HEK293 (cell line): ENCODE data around the gene ADIG.
A peak's percentile ranks its signal among the peaks of the same experiment; 100 is the strongest.

Experiments
- CTCF ChIA-PET: fragments of 350-600 bp; formaldehyde crosslinking; extraction: SDS; loops from one replicate; lab custom pipeline; 2021; ENCODE audit warnings: antibody characterized with exemption; lab: Yijun Ruan, JAX
- POLR2A ChIA-PET: fragments of 300-600 bp; formaldehyde crosslinking; extraction: SDS; loops from one replicate; lab custom pipeline; 2020; ENCODE audit warnings: antibody characterized with exemption, inconsistent platforms; lab: Yijun Ruan, JAX
- H3K27ac ChIP-seq: fragments of 200-500 bp; sonication (Bioruptor generic); 2 replicates; pipeline ENCODE4 v1.5.1; 2014; ENCODE audit warnings: low read depth, low read length, control low read depth, inconsistent platforms; ENCODE audit errors: extremely low read depth
- H3K36me3 ChIP-seq, 2 experiments: fragments of 200-500 bp in 1 of 2; sonication (Bioruptor generic) in 1 of 2; 1 replicate in 1 of 2; 2 replicates in 1 of 2; pipeline ENCODE4 v1.5.1; 2014 to 2017; ENCODE audit warnings: inconsistent platforms in 2 of 2, low read length in 2 of 2; ENCODE audit not compliant: control insufficient read depth in 2 of 2, insufficient read depth in 1 of 2
- H3K4me1 ChIP-seq: fragments of 200-500 bp; sonication (Bioruptor generic); 2 replicates; pipeline ENCODE4 v1.5.1; 2014; ENCODE audit warnings: mild to moderate bottlenecking, low read length, inconsistent platforms; ENCODE audit not compliant: control insufficient read depth, insufficient read depth
- H3K4me3 ChIP-seq: 2 replicates; pipeline ENCODE4 v1.5.1; 2011; ENCODE audit warnings: low read depth, mild to moderate bottlenecking, control low read depth, low read length, moderate library complexity
- H3K9me3 ChIP-seq: fragments of 200-500 bp; sonication (Bioruptor generic); 2 replicates; pipeline ENCODE4 v1.5.1; 2014; ENCODE audit warnings: low read depth, low read length, inconsistent platforms; ENCODE audit not compliant: control insufficient read depth, insufficient read depth
- FEZF1 ChIP-seq: fragments of 450-650 bp; formaldehyde crosslinking; IDR thresholded peaks from 2 replicates; pipeline ENCODE4 v1.5.1; 2016; ENCODE audit warnings: missing biosample characterization, missing genetic modification characterization
- GFI1B ChIP-seq: fragments of 450-650 bp; formaldehyde crosslinking; IDR thresholded peaks from 2 replicates; pipeline ENCODE4 v1.5.1; 2016; ENCODE audit warnings: missing biosample characterization, missing genetic modification characterization
- GLIS1 ChIP-seq: fragments of 450-650 bp; formaldehyde crosslinking; IDR thresholded peaks from 2 replicates; pipeline ENCODE4 v1.5.1; 2016; ENCODE audit warnings: missing biosample characterization, missing genetic modification characterization
- HOXA7 ChIP-seq: sonication (generic); formaldehyde crosslinking; IDR thresholded peaks from 2 replicates; pipeline ENCODE4 v1.8.1; 2022; ENCODE audit warnings: missing genetic modification reagents, borderline replicate concordance
- IKZF3 ChIP-seq: fragments of 450-650 bp; IDR thresholded peaks from 2 replicates; pipeline ENCODE4 v1.5.0; 2018; ENCODE audit warnings: missing biosample characterization, mild to moderate bottlenecking, missing genetic modification characterization, moderate library complexity
- MEIS1 ChIP-seq: sonication (generic); formaldehyde crosslinking; IDR thresholded peaks from 2 replicates; pipeline ENCODE4 v1.8.1; 2022; ENCODE audit warnings: missing genetic modification reagents, mild to moderate bottlenecking, borderline replicate concordance
- YY1 ChIP-seq: fragments of 450-650 bp; formaldehyde crosslinking; IDR thresholded peaks from 2 replicates; pipeline ENCODE4 v1.5.1; 2018; ENCODE audit warnings: missing biosample characterization, missing genetic modification characterization
- ZBTB8A ChIP-seq: fragments of 450-650 bp; formaldehyde crosslinking; IDR thresholded peaks from 2 replicates; pipeline ENCODE4 v1.5.1; 2016; ENCODE audit warnings: missing biosample characterization, missing genetic modification characterization
- ZFP3 ChIP-seq: fragments of 450-650 bp; formaldehyde crosslinking; IDR thresholded peaks from 2 replicates; pipeline ENCODE4 v1.5.1; 2016; ENCODE audit warnings: low read depth, missing biosample characterization, missing genetic modification characterization
- ZFP69B ChIP-seq: fragments of 450-650 bp; formaldehyde crosslinking; IDR thresholded peaks from 2 replicates; pipeline ENCODE4 v1.5.1; 2016; ENCODE audit warnings: missing biosample characterization, missing genetic modification characterization
- ZIC2 ChIP-seq: fragments of 450-650 bp; formaldehyde crosslinking; IDR thresholded peaks from 2 replicates; pipeline ENCODE4 v1.5.1; 2016; ENCODE audit warnings: missing biosample characterization, missing genetic modification characterization
- ZNF112 ChIP-seq: fragments of 450-650 bp; formaldehyde crosslinking; IDR thresholded peaks from 2 replicates; pipeline ENCODE4 v1.5.0; 2017; ENCODE audit warnings: missing biosample characterization, missing genetic modification characterization
- ZNF114 ChIP-seq: fragments of 450-650 bp; formaldehyde crosslinking; IDR thresholded peaks from 2 replicates; pipeline ENCODE4 v1.5.0; 2017; ENCODE audit warnings: missing biosample characterization, missing genetic modification characterization
- ZNF140 ChIP-seq: fragments of 450-650 bp; formaldehyde crosslinking; IDR thresholded peaks from 2 replicates; pipeline ENCODE4 v1.5.1; 2016; ENCODE audit warnings: missing biosample characterization, missing genetic modification characterization
- ZNF146 ChIP-seq: fragments of 450-650 bp; formaldehyde crosslinking; IDR thresholded peaks from 2 replicates; pipeline ENCODE4 v1.5.1; 2016; ENCODE audit warnings: missing biosample characterization, missing genetic modification characterization
- ZNF202 ChIP-seq: fragments of 450-650 bp; formaldehyde crosslinking; IDR thresholded peaks from 2 replicates; pipeline ENCODE4 v1.5.1; 2016; ENCODE audit warnings: missing biosample characterization, missing genetic modification characterization, borderline replicate concordance
- ZNF23 ChIP-seq: fragments of 450-650 bp; formaldehyde crosslinking; IDR thresholded peaks from 2 replicates; pipeline ENCODE4 v1.5.1; 2016; ENCODE audit warnings: missing biosample characterization, missing genetic modification characterization, borderline replicate concordance
- ZNF239 ChIP-seq: fragments of 450-650 bp; formaldehyde crosslinking; IDR thresholded peaks from 2 replicates; pipeline ENCODE4 v1.5.1; 2016; ENCODE audit warnings: missing biosample characterization, missing genetic modification characterization
- ZNF292 ChIP-seq: fragments of 450-650 bp; formaldehyde crosslinking; IDR thresholded peaks from 2 replicates; pipeline ENCODE4 v1.5.1; 2016; ENCODE audit warnings: low read depth, missing biosample characterization, missing genetic modification characterization, borderline replicate concordance
- ZNF324 ChIP-seq: fragments of 450-650 bp; formaldehyde crosslinking; IDR thresholded peaks from 2 replicates; pipeline ENCODE4 v1.5.1; 2016; ENCODE audit warnings: missing biosample characterization, missing genetic modification characterization
- ZNF366 ChIP-seq: fragments of 450-650 bp; formaldehyde crosslinking; conservative IDR thresholded peaks from 2 replicates; pipeline ENCODE4 v1.5.1; 2016; ENCODE audit warnings: missing biosample characterization, missing genetic modification characterization
- ZNF501 ChIP-seq: fragments of 450-650 bp; formaldehyde crosslinking; IDR thresholded peaks from 2 replicates; pipeline ENCODE4 v1.5.1; 2016; ENCODE audit warnings: missing biosample characterization, missing genetic modification characterization
- ZNF529 ChIP-seq: fragments of 450-650 bp; formaldehyde crosslinking; IDR thresholded peaks from 2 replicates; pipeline ENCODE4 v1.5.1; 2017; ENCODE audit warnings: missing genetic modification characterization, missing biosample characterization; ENCODE audit not compliant: insufficient replicate concordance
- ZNF530 ChIP-seq: fragments of 450-650 bp; formaldehyde crosslinking; IDR thresholded peaks from 2 replicates; pipeline ENCODE4 v1.5.1; 2016; ENCODE audit warnings: low read depth, missing biosample characterization, missing genetic modification characterization
- ZNF600 ChIP-seq: fragments of 450-650 bp; formaldehyde crosslinking; IDR thresholded peaks from 2 replicates; pipeline ENCODE4 v1.5.1; 2016; ENCODE audit warnings: missing biosample characterization, missing genetic modification characterization
- ZNF629 ChIP-seq: fragments of 450-650 bp; formaldehyde crosslinking; IDR thresholded peaks from 2 replicates; pipeline ENCODE4 v1.5.1; 2017; ENCODE audit warnings: missing biosample characterization, missing genetic modification characterization
- ZNF660 ChIP-seq: fragments of 450-650 bp; IDR thresholded peaks from 2 replicates; pipeline ENCODE4 v1.5.1; 2018; ENCODE audit warnings: missing biosample characterization, mild to moderate bottlenecking, missing genetic modification characterization
- ZNF843 ChIP-seq: fragments of 450-650 bp; formaldehyde crosslinking; IDR thresholded peaks from 2 replicates; pipeline ENCODE4 v1.5.1; 2016; ENCODE audit warnings: missing biosample characterization, missing genetic modification characterization
- TF ChIP-seq, protein P1 (sequence below): fragments of 450-650 bp; formaldehyde crosslinking; IDR thresholded peaks from 2 replicates; pipeline ENCODE4 v1.5.1; 2016; ENCODE audit warnings: missing biosample characterization, missing genetic modification characterization, low read depth
- TF ChIP-seq, protein P2 (sequence below): fragments of 450-650 bp; formaldehyde crosslinking; IDR thresholded peaks from 2 replicates; pipeline ENCODE4 v1.5.1; 2017; ENCODE audit warnings: missing biosample characterization, mild to moderate bottlenecking, missing genetic modification characterization, moderate library complexity
- TF ChIP-seq, protein P3 (sequence below): fragments of 450-650 bp; formaldehyde crosslinking; IDR thresholded peaks from 2 replicates; pipeline ENCODE4 v1.5.1; 2016; ENCODE audit warnings: missing biosample characterization, missing genetic modification characterization

Gene ADIG

DNA sequence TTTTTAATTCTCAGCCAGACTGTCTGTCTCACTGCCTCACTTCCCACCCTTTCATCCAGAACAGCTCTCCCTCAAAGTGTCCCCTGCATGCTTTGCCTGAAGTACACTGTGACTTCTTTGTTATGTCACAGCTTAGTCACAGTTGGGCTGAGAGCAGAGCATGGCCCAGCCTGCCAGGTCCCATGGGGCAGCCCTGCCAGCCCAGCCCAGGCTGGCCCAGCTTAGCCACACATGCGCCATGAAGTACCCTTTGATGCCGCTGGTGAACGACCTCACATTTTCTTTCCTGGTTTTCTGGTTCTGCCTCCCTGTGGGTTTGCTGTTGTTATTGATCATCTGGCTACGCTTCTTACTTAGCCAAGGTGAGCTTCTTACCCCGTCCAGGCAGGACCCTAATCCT lies at the start of gene ADIG:
Gene ADIG (plus strand): TSS at position 185 of the 400 bp plus-strand sequence. CDS start 54 bp downstream, at position 239.
- POLR2A ChIA-PET = no interaction called here

DNA sequence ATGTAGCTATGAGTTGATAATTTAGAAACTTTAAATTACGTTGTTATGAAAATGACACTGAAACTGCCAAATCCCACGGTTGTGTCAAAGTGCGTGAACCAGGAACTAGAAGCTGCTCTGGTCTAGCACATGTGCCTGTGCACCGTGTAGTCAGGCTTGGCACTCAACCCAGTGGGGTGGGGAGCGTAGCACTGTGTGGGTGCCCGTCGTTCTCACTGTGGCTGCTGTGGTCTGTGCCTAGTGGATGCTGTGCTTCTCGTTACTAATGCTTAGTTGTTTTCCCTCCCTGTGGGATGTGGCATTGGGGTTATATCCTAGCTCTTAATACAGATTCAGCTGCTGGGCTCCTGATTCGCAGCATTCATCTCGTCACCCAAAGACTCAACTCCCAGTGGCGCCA lies 46.2 kb upstream of the ADIG start:
- ChIA-PET CTCF (interaction anchor here (0.6 to 0.7 kb wide), 3 partner anchors 11 to 1344 kb away, joined by 3 read pairs; no protein-coding TSS in a partner anchor), POLR2A (no interaction called here)
- Histone ChIP-seq H3K4me1 (no peaks in the 10 kb centered on the region), H3K36me3 (peaks cover 19 to 82% of the 10 kb centered on the region in 2 experiments), H3K4me3 (no peak overlapping the region), H3K27ac (no peak overlapping the region), H3K9me3 (no peaks in the 10 kb centered on the region)
- no peak for TF ChIP-seq HOXA7 (CRISPR knock-in tag)
- no peak for TF ChIP-seq IKZF3 (tag by site-specific recombination)
- TF ChIP-seq ZNF530 (tag by site-specific recombination) = no peak
- no peak for TF ChIP-seq YY1 (tag by site-specific recombination)
- no peak for TF ChIP-seq ZNF23
- no peak for TF ChIP-seq ZNF366 (tag by site-specific recombination)
- no peak for TF ChIP-seq ZIC2
- TF ChIP-seq ZNF501 (tag by site-specific recombination) = no peak
- no peak for TF ChIP-seq ZFP69B
- no peak for TF ChIP-seq MEIS1 (CRISPR knock-in tag)
- no peak for TF ChIP-seq ZNF112 (tag by site-specific recombination)
- TF ChIP-seq, protein P1, sequence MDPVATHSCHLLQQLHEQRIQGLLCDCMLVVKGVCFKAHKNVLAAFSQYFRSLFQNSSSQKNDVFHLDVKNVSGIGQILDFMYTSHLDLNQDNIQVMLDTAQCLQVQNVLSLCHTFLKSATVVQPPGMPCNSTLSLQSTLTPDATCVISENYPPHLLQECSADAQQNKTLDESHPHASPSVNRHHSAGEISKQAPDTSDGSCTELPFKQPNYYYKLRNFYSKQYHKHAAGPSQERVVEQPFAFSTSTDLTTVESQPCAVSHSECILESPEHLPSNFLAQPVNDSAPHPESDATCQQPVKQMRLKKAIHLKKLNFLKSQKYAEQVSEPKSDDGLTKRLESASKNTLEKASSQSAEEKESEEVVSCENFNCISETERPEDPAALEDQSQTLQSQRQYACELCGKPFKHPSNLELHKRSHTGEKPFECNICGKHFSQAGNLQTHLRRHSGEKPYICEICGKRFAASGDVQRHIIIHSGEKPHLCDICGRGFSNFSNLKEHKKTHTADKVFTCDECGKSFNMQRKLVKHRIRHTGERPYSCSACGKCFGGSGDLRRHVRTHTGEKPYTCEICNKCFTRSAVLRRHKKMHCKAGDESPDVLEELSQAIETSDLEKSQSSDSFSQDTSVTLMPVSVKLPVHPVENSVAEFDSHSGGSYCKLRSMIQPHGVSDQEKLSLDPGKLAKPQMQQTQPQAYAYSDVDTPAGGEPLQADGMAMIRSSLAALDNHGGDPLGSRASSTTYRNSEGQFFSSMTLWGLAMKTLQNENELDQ = no peak
- no peak for TF ChIP-seq ZNF202 (tag by site-specific recombination)
- TF ChIP-seq ZNF843 (tag by site-specific recombination) = no peak
- TF ChIP-seq ZNF146 = no peak

More for the DNA sequence above, at the start of gene ADIG:
- CTCF ChIA-PET = interaction anchor here (1.3 kb wide), 1 partner anchor 31 kb away, joined by 3 read pairs; no protein-coding TSS in a partner anchor
- Histone ChIP-seq H3K27ac (no peak within 1 kb of the TSS), H3K4me3 (no peak within 1 kb of the TSS), H3K4me1 (no peaks in the 10 kb centered on the region), H3K9me3 (no peaks in the 10 kb centered on the region), H3K36me3 (peaks cover 0 to 7% of the 10 kb centered on the region in 2 experiments; a peak in 1 of 3 replicates)
- TF ChIP-seq ZNF629 (tag by site-specific recombination) (peak; percentile 72), GLIS1 (peak; percentile 31; the same call in 1 of the 2 replicates), ZNF292 (tag by site-specific recombination) (no peak), ZNF600 (peak; percentile 55), ZBTB8A (peak; percentile 21; the same call in 1 of the 2 replicates)
- TF ChIP-seq, protein P2, sequence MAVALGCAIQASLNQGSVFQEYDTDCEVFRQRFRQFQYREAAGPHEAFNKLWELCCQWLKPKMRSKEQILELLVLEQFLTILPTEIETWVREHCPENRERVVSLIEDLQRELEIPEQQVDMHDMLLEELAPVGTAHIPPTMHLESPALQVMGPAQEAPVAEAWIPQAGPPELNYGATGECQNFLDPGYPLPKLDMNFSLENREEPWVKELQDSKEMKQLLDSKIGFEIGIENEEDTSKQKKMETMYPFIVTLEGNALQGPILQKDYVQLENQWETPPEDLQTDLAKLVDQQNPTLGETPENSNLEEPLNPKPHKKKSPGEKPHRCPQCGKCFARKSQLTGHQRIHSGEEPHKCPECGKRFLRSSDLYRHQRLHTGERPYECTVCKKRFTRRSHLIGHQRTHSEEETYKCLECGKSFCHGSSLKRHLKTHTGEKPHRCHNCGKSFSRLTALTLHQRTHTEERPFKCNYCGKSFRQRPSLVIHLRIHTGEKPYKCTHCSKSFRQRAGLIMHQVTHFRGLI (tag by site-specific recombination) = peak; percentile 86

DNA sequence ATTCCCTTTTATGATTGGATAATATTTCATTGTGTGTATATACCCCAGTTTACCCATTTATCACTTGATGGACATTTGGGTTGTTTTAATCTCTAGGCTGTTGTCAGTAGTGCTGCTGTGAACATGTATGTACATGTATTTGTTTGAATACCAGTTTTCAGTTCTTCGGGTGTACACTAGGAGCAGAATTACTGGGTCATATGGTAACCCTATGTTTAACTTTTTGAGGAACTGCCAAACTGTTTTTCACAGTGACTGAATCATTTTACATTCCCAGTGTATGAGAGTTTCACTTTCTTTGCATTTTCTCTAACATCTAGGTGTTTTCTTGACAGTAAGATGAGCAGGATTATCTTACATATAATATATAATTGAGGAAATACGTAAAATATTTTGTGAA lies 44.7 kb upstream of the ADIG start:
- Histone ChIP-seq H3K4me3 (no peak overlapping the region), H3K4me1 (no peaks in the 10 kb centered on the region), H3K36me3 (peaks cover 17 to 91% of the 10 kb centered on the region in 2 experiments), H3K27ac (no peak overlapping the region), H3K9me3 (no peaks in the 10 kb centered on the region)
- ChIA-PET POLR2A (no interaction called here), CTCF (no interaction called here)
- TF ChIP-seq, protein P3, sequence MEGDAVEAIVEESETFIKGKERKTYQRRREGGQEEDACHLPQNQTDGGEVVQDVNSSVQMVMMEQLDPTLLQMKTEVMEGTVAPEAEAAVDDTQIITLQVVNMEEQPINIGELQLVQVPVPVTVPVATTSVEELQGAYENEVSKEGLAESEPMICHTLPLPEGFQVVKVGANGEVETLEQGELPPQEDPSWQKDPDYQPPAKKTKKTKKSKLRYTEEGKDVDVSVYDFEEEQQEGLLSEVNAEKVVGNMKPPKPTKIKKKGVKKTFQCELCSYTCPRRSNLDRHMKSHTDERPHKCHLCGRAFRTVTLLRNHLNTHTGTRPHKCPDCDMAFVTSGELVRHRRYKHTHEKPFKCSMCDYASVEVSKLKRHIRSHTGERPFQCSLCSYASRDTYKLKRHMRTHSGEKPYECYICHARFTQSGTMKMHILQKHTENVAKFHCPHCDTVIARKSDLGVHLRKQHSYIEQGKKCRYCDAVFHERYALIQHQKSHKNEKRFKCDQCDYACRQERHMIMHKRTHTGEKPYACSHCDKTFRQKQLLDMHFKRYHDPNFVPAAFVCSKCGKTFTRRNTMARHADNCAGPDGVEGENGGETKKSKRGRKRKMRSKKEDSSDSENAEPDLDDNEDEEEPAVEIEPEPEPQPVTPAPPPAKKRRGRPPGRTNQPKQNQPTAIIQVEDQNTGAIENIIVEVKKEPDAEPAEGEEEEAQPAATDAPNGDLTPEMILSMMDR (tag by site-specific recombination) = no peak
- no peak for TF ChIP-seq ZNF660 (tag by site-specific recombination)
- TF ChIP-seq ZNF239 = no peak
- TF ChIP-seq ZNF114 (tag by site-specific recombination) = no peak
- no peak for TF ChIP-seq ZNF529 (tag by site-specific recombination)
- TF ChIP-seq ZNF140 (tag by site-specific recombination) = no peak
- TF ChIP-seq GFI1B (tag by site-specific recombination) = no peak
- no peak for TF ChIP-seq FEZF1
- TF ChIP-seq ZFP3 (tag by site-specific recombination) = no peak
- no peak for TF ChIP-seq ZNF324 (tag by site-specific recombination)
